ENCODE data around the gene TRAF2. TPM values are rescaled to one million over a fixed set of nuclear protein-coding genes. Genes with fewer than 3 reads are reported as not detected.
A peak's percentile ranks its signal among the peaks of the same experiment; 100 is the strongest.

Gene TRAF2
- total and polyA plus RNA-seq, 9 of the 15 experiments (the other 6 are each of a cell fraction or from before 2014, with no cell fraction given): 0.24 to 45.2 (median 18.0) TPM

DNA sequence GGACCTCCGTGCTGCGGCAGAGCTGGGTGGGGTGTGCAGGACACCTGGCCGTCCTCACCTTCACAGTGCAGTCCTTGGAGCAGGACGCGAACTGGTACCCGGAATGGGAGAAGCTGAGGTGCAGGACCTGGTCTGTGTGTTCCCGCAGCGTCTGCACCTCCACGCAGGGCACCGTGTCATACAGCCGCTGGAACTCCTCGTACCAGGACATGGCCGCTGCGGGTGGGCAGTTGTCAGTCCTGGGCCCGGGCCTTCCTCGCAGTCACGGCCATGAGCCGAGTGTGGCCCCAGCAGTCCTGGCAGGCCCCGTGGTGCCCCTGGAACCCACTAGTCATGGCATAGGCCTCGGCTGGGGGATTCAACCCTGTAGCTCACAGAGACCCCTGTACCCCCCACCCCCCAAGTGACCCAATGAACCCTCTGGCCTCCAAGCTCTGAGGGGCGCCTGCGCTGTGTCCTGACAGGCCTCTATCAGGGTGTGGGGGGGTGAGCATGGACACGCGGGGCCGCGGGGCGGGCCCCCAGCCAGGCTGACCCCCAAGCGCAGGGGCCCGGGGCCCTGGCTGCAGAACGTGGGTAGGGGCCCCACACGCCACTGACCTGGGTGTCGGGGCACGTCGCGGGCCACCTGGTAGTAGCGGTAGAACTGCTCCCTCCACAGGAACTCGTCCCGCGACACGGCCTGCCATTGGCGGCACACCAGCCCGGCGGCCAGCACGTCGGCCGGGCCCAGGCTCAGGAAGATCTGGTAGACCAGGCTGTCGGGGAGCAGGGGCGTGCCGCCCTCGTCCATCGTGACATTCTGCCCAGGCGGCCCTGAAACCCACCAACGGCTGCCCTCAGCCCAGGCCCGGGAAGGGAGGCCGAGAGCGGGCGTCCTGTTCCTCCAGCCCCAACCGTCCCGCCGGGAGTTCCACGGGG lies 57.2 kb downstream of the TRAF2 start (continued):
- TF ChIP-seq, protein P1, sequence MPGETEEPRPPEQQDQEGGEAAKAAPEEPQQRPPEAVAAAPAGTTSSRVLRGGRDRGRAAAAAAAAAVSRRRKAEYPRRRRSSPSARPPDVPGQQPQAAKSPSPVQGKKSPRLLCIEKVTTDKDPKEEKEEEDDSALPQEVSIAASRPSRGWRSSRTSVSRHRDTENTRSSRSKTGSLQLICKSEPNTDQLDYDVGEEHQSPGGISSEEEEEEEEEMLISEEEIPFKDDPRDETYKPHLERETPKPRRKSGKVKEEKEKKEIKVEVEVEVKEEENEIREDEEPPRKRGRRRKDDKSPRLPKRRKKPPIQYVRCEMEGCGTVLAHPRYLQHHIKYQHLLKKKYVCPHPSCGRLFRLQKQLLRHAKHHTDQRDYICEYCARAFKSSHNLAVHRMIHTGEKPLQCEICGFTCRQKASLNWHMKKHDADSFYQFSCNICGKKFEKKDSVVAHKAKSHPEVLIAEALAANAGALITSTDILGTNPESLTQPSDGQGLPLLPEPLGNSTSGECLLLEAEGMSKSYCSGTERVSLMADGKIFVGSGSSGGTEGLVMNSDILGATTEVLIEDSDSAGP (CRISPR knock-in tag; IDR thresholded peaks at IDR 0.05): no peak
- no peak; the same call in 1 of the 2 replicates for TF ChIP-seq MYC (IDR thresholded peaks at IDR 0.05; ENCODE audit: low read depth, low read length)
- peak; percentile 43; the same call in 1 of the 2 replicates for TF ChIP-seq MYC (CRISPR knock-in tag; IDR thresholded peaks at IDR 0.05; ENCODE audit: borderline replicate concordance, low read depth)
- no peak for TF ChIP-seq EP300 (IDR thresholded peaks at IDR 0.05; ENCODE audit: low read length)
- TF ChIP-seq ZNF184 (CRISPR knock-in tag; IDR thresholded peaks at IDR 0.05): no peak
- no peak for TF ChIP-seq SIRT6 (IDR thresholded peaks at IDR 0.05; ENCODE audit: low read depth, low read length)
- peak in 1 of 2 experiments; percentile 49; a peak in 1 of 4 replicates for TF ChIP-seq HDAC1 (IDR thresholded peaks at IDR 0.05)
- TF ChIP-seq, protein P2, sequence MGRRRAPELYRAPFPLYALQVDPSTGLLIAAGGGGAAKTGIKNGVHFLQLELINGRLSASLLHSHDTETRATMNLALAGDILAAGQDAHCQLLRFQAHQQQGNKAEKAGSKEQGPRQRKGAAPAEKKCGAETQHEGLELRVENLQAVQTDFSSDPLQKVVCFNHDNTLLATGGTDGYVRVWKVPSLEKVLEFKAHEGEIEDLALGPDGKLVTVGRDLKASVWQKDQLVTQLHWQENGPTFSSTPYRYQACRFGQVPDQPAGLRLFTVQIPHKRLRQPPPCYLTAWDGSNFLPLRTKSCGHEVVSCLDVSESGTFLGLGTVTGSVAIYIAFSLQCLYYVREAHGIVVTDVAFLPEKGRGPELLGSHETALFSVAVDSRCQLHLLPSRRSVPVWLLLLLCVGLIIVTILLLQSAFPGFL (CRISPR knock-in tag; IDR thresholded peaks at IDR 0.05): no peak
- no peak for TF ChIP-seq FOXM1 (IDR thresholded peaks at IDR 0.05; ENCODE audit: low read depth)
- TF ChIP-seq FOXM1 (CRISPR knock-in tag; IDR thresholded peaks at IDR 0.05; ENCODE audit: low read depth): no peak
- no peak for TF ChIP-seq ZZZ3 (IDR thresholded peaks at IDR 0.05)
- TF ChIP-seq NR3C1 (CRISPR knock-in tag; IDR thresholded peaks at IDR 0.05): no peak
- TF ChIP-seq SAFB (IDR thresholded peaks at IDR 0.05; ENCODE audit: borderline replicate concordance, low read depth, low read length): peak; percentile 57; the same call in 1 of the 2 replicates
- no peak for TF ChIP-seq SETDB1 (IDR thresholded peaks at IDR 0.05; ENCODE audit: low read length)
- no peak for TF ChIP-seq ZNF23 (CRISPR knock-in tag; IDR thresholded peaks at IDR 0.05)
- no peak; the same call in 1 of the 2 replicates for TF ChIP-seq ZNF766 (CRISPR knock-in tag; conservative IDR thresholded peaks at IDR 0.05)
- TF ChIP-seq CBFA2T2 (conservative IDR thresholded peaks at IDR 0.05): no peak
- no peak for TF ChIP-seq ZNF444 (CRISPR knock-in tag; IDR thresholded peaks at IDR 0.05)
- TF ChIP-seq ZNF217 (CRISPR knock-in tag; IDR thresholded peaks at IDR 0.05): no peak
- no peak for TF ChIP-seq ZFPM2 (CRISPR knock-in tag; IDR thresholded peaks at IDR 0.05)
- TF ChIP-seq HDAC3 (IDR thresholded peaks at IDR 0.05; ENCODE audit: borderline replicate concordance, partially characterized antibody): no peak
- TF ChIP-seq GTF2F1 (IDR thresholded peaks at IDR 0.05; ENCODE audit: low read depth, low read length): no peak
- TF ChIP-seq RCOR1 (IDR thresholded peaks at IDR 0.05; ENCODE audit: borderline replicate concordance in 1 of 2, low read depth in 2 of 2, low read length in 2 of 2): no peak
- TF ChIP-seq, protein P3, sequence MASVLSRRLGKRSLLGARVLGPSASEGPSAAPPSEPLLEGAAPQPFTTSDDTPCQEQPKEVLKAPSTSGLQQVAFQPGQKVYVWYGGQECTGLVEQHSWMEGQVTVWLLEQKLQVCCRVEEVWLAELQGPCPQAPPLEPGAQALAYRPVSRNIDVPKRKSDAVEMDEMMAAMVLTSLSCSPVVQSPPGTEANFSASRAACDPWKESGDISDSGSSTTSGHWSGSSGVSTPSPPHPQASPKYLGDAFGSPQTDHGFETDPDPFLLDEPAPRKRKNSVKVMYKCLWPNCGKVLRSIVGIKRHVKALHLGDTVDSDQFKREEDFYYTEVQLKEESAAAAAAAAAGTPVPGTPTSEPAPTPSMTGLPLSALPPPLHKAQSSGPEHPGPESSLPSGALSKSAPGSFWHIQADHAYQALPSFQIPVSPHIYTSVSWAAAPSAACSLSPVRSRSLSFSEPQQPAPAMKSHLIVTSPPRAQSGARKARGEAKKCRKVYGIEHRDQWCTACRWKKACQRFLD (CRISPR knock-in tag; IDR thresholded peaks at IDR 0.05): no peak
